Adrenal gland (tissue), 5 donors: Measurements from ENCODE around the gene IRF4.

Source experiments
- POLR2A ChIP-seq, 2 donors: fragments of 450-650 bp; IDR thresholded peaks; one replicate each; pipeline ENCODE4 v1.6.1; 2017; ENCODE audit warnings: antibody characterized with exemption in 2 of 2, mild to moderate bottlenecking in 2 of 2, moderate library complexity in 1 of 2
- TF ChIP-seq, protein P1 (sequence below), 6 experiments: fragments of 450-650 bp in 4 of 6; fragments of 200-600 bp in 2 of 6; sonication (generic) in 1 of 6; IDR thresholded peaks; 1 replicate in 5 of 6; 2 replicates in 1 of 6; pipeline versions ENCODE4 v1.5.1 to v1.8.0; 2016 to 2021; ENCODE audit warnings: antibody characterized with exemption in 6 of 6, mild to moderate bottlenecking in 2 of 6, moderate library complexity in 1 of 6
- donor health status: DM: no; HTN: no; CAD: no.

DNA sequence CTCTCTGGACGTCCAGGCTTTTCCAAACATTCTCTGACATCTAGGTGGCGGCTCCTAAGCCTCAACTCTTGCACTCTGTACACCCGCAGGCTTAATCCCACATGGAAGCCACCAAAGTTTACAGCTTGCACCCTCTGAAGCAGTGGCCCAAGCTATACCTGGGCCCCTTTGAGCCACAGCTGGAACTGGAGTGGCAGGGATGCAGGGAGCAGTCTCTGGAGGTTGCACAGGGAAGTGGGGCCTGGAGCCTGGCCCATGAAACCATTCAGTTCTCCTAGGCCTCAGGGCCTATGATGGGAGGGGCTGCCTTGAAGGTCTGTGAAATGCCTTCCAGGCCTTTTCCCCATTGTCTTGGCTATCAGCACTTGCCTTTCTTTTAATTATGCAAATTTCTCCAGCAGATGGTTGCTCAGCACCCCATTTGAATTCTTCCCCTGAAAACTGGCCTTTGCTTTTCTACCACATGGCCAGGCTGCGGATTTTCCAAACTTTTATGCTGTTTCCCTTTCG lies 64.9 kb downstream of the IRF4 start:
- TF ChIP-seq, protein P1, sequence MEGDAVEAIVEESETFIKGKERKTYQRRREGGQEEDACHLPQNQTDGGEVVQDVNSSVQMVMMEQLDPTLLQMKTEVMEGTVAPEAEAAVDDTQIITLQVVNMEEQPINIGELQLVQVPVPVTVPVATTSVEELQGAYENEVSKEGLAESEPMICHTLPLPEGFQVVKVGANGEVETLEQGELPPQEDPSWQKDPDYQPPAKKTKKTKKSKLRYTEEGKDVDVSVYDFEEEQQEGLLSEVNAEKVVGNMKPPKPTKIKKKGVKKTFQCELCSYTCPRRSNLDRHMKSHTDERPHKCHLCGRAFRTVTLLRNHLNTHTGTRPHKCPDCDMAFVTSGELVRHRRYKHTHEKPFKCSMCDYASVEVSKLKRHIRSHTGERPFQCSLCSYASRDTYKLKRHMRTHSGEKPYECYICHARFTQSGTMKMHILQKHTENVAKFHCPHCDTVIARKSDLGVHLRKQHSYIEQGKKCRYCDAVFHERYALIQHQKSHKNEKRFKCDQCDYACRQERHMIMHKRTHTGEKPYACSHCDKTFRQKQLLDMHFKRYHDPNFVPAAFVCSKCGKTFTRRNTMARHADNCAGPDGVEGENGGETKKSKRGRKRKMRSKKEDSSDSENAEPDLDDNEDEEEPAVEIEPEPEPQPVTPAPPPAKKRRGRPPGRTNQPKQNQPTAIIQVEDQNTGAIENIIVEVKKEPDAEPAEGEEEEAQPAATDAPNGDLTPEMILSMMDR (IDR thresholded peaks at IDR 0.05): no peak
- no peak for TF ChIP-seq POLR2A (IDR thresholded peaks at IDR 0.05)
